Raji (cell line): ENCODE results near the gene EML4.

Experiments
- POLR2A ChIP-seq: IDR thresholded peaks from 2 replicates; pipeline ENCODE4 v1.6.1; 2011; ENCODE audit warnings: low read depth, low read length, control low read depth; ENCODE audit not compliant: insufficient read depth

Gene EML4

DNA sequence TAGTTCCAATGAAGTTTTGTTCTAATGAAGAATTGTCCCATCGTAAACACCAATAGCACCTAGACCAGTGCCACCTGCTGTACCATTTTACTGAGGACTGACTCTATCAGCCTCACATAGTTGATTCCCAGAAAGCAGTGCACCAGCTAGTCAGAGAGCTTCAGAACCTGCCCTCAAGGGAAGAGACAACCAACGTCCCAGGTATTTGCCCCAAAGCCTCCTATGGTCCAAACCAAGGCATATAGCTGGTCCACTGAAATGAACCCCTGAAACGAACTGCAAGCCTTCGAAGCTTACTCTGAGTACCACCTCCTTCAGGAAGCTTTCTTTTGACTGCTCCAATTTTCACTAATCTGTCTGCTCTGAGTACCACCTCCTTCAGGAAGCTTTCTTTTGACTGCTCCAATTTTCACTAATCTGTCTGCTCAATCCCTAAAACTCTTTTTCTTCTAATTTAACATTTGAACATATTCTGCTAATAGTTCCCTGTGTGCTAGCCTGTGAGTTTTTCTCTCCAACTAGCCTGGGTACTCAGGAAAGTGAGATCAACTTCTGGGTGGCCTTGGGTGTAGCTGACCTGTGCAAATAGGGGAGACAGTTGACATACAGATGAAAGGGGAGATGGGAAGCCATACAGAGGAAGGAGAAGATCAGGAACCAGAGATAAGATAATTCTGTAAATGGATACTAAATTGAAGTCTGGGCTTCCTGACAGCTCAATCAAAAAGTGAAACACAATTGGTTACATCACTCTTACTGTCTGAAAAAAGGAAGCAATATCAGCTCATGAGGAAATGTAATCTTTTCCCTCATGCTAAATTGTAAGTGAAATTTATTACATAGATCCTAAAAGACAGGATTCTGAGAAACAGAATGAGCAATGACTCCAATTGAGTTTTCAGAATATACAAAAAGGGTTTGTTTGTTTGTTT, 33.5 kb upstream of the EML4 start:
- TF ChIP-seq POLR2A: no peak

DNA sequence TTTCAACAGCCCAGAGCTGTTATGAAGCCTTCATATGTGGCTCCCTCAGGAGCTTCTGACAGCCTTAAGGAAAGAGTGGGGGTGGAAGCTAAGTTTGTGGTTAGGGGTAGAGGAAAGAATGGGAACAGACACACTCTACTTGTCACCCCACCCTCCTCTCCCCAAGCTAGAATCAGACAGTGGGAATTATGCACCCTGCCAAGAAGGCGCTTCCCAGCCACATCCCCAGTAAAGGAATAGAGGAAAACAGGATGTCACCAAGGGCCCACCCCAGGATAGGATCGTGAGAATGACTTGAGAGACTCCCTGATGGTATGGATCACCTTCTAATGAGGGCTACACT, 32.4 kb upstream of the EML4 start:
- TF ChIP-seq POLR2A: no peak

DNA sequence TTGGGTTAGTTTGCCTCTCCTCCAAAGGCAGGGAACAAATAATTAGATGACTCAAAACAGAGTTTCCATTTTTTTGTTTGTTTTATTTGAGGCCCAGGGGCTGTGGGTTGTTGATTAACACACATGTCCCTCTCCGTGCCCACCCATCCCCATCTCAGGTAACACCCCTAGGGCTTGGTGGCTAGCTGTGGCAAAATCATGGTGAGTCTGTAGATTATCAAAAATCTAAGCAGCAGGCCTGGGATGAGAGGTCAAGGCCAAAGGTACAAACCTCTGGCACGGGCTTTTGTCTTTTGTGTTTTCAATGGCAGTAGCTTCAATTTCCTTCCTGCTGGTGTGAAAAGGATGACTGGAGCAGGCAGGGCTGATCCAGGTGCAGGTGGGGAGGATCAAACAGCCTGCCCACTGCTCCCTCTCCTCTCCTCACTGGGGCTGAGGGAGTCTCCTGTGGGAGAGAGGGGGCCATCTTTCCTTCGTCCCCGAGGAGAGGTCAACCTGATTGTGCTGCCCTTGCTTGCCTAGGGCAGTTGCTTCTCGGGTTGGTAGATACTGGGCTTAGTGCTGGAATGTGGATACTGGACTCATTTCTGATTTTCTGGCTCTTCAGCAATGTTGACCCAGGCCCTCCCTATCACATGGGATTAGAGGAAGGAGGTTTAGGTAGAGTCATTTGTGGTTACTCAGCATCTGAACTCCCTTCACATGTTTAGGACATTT, 31.9 kb upstream of the EML4 start:
- no peak for TF ChIP-seq POLR2A

DNA sequence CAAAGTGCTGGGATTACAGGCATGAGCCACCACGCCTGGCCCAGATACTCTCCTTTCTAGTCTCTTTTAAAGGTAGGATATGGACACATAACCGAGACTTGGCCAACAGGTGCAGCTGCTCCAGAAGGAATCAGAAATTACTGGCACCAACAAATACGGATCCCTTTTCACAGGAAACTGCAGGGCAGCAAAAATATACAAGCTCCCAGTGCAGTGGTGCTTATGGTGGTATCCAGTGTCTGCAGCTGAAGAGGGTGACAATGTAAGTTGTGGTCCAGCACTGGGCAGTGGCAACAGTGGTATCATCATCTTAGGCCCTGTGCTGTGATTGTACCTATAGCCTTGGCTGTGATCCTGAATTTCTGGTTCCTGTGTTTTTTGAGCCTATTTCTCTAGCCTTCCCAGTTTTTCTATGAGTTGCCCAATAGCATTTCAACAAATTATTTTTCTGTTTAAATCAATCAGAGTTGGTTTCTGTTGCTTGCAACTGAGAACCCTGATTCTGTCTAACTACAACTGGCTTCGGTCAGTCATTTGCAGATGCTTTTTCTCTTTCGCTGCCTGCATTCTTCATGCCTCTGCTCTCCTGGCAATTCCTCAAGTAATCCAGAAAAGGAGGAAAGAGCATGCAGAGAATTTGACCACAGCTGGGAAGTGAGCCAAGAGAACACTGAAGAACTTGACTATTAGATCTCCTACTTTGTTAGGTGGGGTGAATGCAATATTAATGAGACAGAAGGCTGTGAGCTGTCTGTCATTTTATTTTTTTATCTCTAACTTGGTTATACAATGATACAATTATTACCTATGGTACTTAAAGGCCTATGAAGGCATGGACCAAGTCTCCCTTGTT, 30.8 kb upstream of the EML4 start:
- no peak for TF ChIP-seq POLR2A

DNA sequence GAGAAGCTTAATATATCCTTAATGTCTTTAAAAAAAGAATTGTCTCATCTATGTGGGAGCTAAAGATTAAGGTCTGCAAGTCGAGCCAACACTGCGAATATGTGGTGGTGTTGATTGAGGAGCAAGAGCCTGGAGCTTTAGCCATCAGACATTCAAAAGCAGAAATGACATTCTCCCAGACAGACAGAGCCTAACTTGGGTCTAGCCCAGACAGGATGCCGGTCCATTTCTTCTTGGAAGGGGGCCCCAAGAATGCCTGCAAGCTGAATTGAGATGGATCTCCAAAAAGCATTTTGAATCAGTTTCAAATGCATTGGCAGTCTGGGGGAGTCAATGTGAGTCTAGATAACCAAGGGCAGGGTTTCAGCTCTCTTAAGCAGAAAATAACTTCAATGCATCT, 30.1 kb upstream of the EML4 start:
- TF ChIP-seq POLR2A: no peak

DNA sequence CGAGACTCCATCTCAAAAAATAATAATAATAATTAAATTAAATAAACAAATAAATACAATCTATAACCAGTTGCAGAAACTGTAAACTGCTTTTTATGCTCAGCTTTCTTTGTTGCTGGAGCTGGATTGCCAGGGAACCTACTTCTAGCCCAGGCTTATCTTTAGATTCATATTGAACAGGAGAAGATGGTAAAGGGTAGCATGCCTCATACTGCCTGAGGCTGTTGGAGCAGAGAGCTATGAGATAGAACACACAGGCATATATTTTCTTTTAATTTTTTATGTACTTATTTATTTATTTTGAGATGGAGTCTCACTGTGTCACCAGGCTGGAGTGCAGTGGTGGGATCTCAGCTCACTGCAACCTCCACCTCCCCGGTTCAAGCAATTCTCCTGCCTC, 28.7 kb upstream of the EML4 start:
- TF ChIP-seq POLR2A: no peak

DNA sequence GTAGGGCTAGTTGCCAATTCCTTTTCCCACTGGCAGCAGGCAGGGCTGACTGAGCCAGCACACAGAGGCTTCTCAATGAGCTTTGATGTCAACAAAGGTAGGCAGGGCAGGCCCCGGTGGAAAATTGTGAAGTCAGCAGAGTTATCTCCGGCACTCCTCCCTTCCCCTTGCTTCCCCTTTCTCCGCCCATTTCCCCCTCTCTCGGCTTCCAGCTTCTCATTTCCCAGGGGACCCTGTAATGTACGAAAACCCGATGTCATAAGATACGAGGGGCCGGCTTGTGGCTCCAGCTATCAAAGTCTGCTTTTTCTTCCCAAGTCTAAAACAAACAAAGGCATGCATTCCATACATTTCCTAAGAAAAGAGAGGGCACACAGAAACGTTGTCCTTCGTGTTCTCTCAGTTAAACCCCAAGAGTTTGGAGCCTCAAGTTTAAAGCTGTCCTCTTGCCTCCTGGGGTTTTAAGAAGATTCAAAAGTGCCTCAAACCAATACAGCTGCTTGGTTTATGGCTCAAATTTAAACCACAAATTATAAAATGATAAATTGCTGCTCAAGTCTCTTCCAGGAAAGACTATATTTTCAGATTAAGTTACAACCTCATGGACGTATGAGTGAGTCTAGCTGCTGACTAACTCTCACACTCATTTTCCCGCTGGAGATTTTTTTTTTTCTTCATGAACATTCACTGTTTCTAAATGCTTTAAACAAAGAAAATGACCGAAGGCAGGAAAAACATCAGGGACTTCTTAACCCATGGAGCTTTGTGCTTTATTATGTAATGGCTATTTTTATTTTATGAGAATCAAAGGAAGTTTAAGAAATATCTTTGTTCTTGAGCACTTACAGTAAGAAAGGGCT, 27.2 kb upstream of the EML4 start:
- TF ChIP-seq POLR2A: no peak

DNA sequence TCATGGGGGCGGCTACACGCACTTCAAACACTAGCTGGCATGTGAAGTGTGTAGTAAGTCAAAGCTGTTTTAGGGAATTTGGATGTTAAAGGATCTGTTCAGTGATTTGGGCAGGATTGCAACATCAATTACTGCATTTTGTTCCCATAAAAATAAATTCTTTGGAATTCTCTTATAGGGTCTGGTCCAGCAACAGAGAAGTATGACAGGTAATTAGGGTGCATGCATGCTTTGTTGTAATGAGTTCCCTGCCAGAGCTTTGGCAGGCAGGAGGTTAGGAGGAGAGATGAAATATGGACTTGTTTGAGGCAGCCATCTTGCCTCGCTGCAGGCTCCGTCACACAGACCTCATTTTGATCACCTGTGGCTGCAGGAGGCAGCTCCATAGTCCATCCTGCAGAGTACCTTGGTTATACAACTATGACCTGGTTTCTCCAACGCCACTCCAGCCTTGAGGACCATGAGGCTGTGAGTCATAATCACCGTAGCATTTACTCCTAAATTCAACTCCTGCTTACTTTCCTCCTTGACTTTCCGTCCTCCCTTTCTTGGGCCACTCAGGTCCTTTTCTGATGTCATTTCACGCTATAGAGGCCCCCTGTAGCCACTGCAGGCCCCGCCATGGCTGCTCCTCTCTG, 26.5 kb upstream of the EML4 start:
- TF ChIP-seq POLR2A: no peak

DNA sequence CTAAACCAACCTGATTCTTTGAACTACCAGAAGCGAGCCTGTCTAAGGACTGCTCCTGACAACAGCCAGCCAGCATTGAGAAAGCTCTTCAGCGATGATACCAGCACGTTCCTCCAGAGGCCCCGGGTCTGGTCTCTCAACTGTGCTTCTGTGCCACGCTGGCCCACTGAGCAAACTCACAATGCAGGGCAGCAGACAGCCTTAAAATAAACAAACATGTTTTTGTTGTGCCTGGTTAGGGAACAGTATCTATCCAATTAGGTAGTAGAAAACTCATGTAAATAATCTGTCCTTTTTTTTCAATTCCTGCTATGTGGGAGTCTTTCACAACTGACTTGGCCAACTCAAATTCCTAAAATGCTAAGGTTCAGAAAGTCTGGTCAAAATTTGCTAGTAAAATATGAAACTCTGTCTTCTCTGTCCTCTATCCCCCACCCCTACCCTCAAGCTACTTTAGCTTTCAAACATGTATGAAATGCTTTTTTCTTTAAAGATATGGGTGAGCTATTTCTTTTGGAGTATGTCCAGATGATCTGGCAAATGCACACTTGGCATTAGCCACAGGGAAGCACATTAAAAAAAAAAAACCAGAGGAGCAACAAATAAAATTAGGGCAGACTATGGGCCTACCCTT, 21.4 kb upstream of the EML4 start:
- TF ChIP-seq POLR2A: no peak

DNA sequence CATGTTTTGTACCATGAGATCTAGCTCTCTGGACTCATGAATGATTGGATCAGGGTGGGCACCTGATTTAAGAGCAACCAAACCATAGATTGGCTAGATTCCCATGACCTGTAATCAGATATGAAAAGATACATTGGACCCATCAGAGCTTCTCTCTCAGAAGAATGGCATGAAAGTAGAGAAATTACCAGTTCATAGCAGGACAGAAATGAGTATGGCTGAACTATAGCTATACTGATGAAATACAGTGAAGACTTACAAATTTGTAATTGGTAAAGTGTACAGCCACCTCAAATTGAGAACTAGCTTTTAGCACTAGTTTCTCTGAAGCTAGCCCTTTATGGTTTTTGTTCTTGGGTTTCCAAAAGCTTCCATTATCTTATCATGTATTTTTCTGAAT, 19.0 kb upstream of the EML4 start:
- no peak for TF ChIP-seq POLR2A

DNA sequence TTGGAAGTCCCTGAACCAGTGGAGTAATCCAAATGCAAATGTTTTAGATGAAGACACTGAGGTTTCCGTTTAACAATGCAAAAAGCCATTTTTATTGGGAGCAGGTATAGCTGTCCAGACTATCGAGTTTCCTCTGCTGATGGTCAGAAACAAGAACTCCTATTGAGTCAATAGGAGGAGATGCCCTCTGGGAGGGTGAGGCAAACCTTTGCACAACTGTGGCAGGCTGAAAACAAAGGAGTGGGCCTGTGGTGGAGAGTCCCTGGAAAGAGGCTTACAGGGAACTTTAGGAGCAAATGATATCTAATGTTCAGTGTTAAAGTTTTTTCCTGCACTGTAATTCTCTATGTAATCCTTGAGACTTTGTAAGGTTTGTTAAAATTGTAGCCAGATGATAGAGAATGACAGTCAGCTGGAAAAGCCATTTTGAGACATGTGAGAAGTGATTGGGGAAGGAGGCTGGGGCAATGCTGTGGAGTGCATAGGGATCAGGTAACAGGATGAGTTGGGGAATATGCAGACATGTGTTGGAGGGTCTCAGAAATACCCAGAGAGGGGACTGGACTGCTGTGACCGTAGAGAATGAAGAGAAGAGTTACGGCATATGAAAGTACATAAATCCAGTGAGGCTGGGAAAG, 15.1 kb upstream of the EML4 start:
- TF ChIP-seq POLR2A: no peak

DNA sequence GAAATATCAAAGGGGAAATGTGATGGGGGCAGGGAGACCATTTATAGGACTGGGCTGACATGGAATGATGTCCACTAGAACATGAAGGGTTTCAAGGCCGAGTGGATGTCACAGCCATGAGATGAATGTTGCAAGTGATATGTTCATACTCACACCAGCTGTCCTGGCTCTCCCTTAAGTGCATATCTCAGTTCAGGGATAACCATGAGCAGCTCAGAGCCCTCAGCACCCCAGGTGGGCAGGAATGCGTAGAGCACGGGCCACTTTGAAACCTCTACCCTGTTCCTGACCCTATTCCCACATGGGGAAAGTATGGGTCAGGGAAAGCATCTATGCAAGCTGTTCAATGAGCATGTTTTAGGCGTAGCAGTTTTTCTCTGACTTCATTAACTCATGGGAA, 12.4 kb upstream of the EML4 start:
- TF ChIP-seq POLR2A: no peak

DNA sequence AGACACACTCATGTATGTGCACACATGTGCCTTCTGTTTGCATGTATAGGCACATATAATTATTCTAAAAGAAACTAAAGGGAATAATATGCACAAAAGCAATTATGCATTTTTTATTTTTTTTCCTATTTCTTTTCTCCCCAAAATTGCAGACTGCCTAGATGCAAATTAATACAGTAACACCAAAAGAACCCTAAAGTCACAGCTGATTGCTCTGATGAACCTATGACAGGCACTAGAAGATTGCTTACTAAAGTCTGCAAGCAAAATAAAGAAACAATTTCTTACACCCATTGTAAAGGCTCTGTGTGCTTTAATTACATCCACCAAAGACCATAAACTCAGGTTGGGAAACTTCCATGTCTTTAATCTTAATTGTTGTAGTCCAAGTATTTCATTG, 7.7 kb upstream of the EML4 start:
- no peak for TF ChIP-seq POLR2A

DNA sequence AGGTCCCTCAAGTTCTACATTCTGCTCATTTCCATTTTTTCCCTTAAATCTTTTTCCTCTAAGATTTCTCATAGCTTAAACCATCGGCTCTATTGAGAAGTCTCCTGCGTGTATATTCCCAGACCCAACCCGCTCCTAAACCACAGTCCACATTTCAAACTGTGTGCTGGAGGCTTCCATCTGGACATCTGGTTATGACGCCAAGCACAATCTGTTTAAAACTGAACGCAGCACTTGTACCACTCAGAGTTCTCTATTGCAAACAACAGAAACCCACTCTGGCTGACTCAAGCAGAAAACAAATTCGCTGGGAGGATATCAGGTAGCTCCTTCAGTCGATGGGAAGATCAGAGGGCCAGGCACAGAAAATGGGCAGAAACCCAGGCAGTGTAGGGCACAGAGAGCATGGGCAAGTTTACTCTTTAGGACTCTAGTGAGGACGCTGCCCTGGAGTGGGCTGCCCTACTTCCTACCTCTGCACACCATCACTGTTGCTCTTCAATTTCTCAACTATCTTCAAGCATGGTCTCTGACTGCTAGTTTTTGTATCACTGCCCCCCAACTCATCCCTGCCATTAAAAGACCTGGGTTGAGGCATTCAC, 5.6 kb upstream of the EML4 start:
- no peak for TF ChIP-seq POLR2A
